Adrenal gland (tissue), 12 donors: ENCODE data around the gene TMEM255B. TPM values are rescaled to one million over a fixed set of nuclear protein-coding genes. Genes with fewer than 3 reads are reported as not detected.

Experiments
- DNase-seq, 7 donors: peaks; one replicate each; pipeline ENCODE4 v3.0.0-alpha.2; 2019 to 2020
- H3K27ac ChIP-seq, 5 donors: fragments of 200-600 bp; sonication (generic) in 4 of 5; 1 replicate in 3 of 5; 2 replicates in 2 of 5; pipeline versions ENCODE4 v1.5.1 to v1.8.0; 2016 to 2020; ENCODE audit warnings: mild to moderate bottlenecking in 1 of 5
- H3K27me3 ChIP-seq: fragments of 200-600 bp; 2 replicates; pipeline ENCODE4 v1.8.0; 2021
- H3K36me3 ChIP-seq, 2 donors: fragments of 200-600 bp; replicated peaks in 1 of 2; 1 replicate in 1 of 2; 2 replicates in 1 of 2; pipeline versions ENCODE4 v1.5.1 to v1.8.0; 2018 to 2022
- H3K4me1 ChIP-seq, 2 donors: fragments of 200-600 bp; replicated peaks in 1 of 2; 1 replicate in 1 of 2; 2 replicates in 1 of 2; pipeline versions ENCODE4 v1.5.1 to v1.8.0; 2018 to 2021
- H3K4me3 ChIP-seq, 4 donors: fragments of 200-600 bp; sonication (generic) in 3 of 4; one replicate each; pipeline ENCODE4 v1.5.1; 2016 to 2018
- H3K9me3 ChIP-seq, 3 donors: fragments of 200-600 bp; sonication (generic) in 1 of 3; replicated peaks in 1 of 3; 1 replicate in 2 of 3; 2 replicates in 1 of 3; pipeline versions ENCODE4 v1.5.1 to v1.8.0; 2016 to 2021
- POLR2A ChIP-seq, 2 donors: fragments of 450-650 bp; IDR thresholded peaks; one replicate each; pipeline ENCODE4 v1.6.1; 2017; ENCODE audit warnings: antibody characterized with exemption in 2 of 2, mild to moderate bottlenecking in 2 of 2, moderate library complexity in 1 of 2
- WGBS, 4 donors: extraction: QIAGEN DNeasy Blood & Tissue Kit in 2 of 4; methylation state at CpG; one replicate each; pipeline versions ENCODE4 v1.1.5 to v1.1.7; 2013 to 2017; 5-methylcytosine and 5-hydroxymethylcytosine counted together
- intact Hi-C, 2 donors: fragments of 100-400 bp; cut with DNase I; formaldehyde crosslinking; loops; one replicate each; pipeline versions ENCODE4 v1.14.1 to v1.15.0; 2022 to 2023
- polyA plus RNA-seq, 3 donors: library from polyadenylated mRNA; stranded (reverse); fragments of 200-250 nt in 2 of 3; fragments of 350-450 nt in 1 of 3; fragmentation: Illumina TruSeq in 1 of 3; extraction: RNeasy Lipid Tissue Mini Kit (QIAGEN cat#74804) in 1 of 3; gene quantifications; one replicate each; pipeline ENCODE4 v1.2.3, GENCODE V29; 2013 to 2014
- total RNA-seq, 9 donors: library from RNA; depleted of rRNA in 4 of 9; stranded (reverse); fragments of >200 nt in 4 of 9; fragments of 120-200 nt in 1 of 9; fragmentation: NEBNext Ultra II Directional in 1 of 9; extraction: Animal tissue kit (Norgen Biotek cat#: 25700) in 1 of 9; gene quantifications; one replicate each; pipeline versions ENCODE4 v1.1.0 to v1.2.4, GENCODE V29; 2013 to 2023
- TF ChIP-seq, protein P1 (sequence below), 6 experiments: fragments of 450-650 bp in 4 of 6; fragments of 200-600 bp in 2 of 6; sonication (generic) in 1 of 6; IDR thresholded peaks; 1 replicate in 5 of 6; 2 replicates in 1 of 6; pipeline versions ENCODE4 v1.5.1 to v1.8.0; 2016 to 2021; ENCODE audit warnings: antibody characterized with exemption in 6 of 6, mild to moderate bottlenecking in 2 of 6, moderate library complexity in 1 of 6
- donor health status: healthy with polysubstance abuse.
- donor health status: Bipolar disorder and iron deficiency.
- donor health status: DM: yes; HTN: yes; CAD: no.
- donor health status: DM: no; HTN: no; CAD: no.
- donor health status: DM: no; HTN: no; CAD: no.
- donor health status: DM: yes; HTN: yes; CAD: no.

The TMEM255B gene
- total and polyA plus RNA-seq, 12 donors, result 1.3 to 60.1 (median 17.2) TPM

DNA sequence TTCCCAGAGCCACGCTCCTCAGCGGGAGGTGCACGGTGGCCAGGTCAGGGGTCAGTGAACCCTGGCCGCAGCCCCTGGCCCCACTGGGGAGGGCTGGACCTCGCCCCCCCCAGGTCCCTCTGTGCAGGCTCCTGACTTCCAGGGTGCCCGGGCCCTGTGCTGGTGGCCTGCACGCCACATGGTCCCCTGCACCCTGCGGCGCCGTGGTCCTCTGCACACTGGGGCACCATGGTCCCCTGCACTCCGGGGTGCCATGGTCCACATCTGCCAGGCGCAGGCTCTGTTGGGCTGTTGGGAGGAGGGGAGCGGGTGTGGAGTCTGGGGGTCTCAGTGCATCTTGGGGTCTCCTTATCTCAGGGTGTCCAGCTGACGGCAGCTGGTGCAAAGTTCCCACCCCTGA is 23.3 kb upstream of the TMEM255B start:
- no peak for TF ChIP-seq POLR2A (IDR thresholded peaks at IDR 0.05)
- TF ChIP-seq, protein P1, sequence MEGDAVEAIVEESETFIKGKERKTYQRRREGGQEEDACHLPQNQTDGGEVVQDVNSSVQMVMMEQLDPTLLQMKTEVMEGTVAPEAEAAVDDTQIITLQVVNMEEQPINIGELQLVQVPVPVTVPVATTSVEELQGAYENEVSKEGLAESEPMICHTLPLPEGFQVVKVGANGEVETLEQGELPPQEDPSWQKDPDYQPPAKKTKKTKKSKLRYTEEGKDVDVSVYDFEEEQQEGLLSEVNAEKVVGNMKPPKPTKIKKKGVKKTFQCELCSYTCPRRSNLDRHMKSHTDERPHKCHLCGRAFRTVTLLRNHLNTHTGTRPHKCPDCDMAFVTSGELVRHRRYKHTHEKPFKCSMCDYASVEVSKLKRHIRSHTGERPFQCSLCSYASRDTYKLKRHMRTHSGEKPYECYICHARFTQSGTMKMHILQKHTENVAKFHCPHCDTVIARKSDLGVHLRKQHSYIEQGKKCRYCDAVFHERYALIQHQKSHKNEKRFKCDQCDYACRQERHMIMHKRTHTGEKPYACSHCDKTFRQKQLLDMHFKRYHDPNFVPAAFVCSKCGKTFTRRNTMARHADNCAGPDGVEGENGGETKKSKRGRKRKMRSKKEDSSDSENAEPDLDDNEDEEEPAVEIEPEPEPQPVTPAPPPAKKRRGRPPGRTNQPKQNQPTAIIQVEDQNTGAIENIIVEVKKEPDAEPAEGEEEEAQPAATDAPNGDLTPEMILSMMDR (IDR thresholded peaks at IDR 0.05), result no peak
- H3K4me3 ChIP-seq, result no peak overlapping the region
- H3K9me3 ChIP-seq, result no peaks in the 10 kb centered on the region
- no peaks in the 10 kb centered on the region for H3K4me1 ChIP-seq
- intact Hi-C loops, result no loop called here
- no peaks in the 10 kb centered on the region for H3K36me3 ChIP-seq
- no peak for DNase-seq
- whole genome bisulfite sequencing, 4 donors, result 77 to 93% (median 86%) methylated on average over 4 to 14 of the region's 14 CpGs
- H3K27me3 ChIP-seq, result peaks cover 4% of the 10 kb centered on the region
- H3K27ac ChIP-seq, result no peak overlapping the region

DNA sequence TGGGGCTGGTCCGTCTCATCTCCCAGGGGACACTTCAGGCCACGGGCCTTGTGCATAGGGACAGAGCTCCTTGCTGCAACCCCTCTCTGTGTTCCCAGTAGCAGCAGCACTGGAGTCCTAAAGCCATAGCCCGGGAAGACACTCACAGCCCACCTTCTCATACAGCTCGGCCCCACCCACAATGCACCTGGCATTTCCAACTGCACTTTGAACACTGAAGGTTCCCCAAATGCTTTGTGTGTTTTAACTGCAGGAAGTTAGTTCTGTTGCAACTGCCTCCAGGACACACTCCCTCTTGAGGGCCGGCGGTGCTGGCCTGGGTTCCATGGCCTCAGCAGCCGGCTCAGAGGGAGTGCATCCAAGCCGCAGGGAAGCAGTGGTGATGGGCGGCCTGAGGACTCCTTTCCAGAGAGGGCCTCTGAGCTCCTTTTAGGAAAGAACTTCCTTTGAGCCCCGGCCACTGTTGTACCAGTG is 22.7 kb upstream of the TMEM255B start:
- intact Hi-C loops, result no loop called here
- DNase-seq, result no peak
- TF ChIP-seq POLR2A (IDR thresholded peaks at IDR 0.05), result no peak
- TF ChIP-seq, protein P1 (IDR thresholded peaks at IDR 0.05), result no peak
- H3K4me1 ChIP-seq, result no peaks in the 10 kb centered on the region
- no peak overlapping the region for H3K4me3 ChIP-seq
- H3K27me3 ChIP-seq, result no peaks in the 10 kb centered on the region
- H3K36me3 ChIP-seq, result no peaks in the 10 kb centered on the region
- WGBS, 4 donors, result 68 to 97% (median 77%) methylated on average over 4 to 10 of the region's 10 CpGs
- H3K9me3 ChIP-seq, result no peaks in the 10 kb centered on the region
- no peak overlapping the region for H3K27ac ChIP-seq

DNA sequence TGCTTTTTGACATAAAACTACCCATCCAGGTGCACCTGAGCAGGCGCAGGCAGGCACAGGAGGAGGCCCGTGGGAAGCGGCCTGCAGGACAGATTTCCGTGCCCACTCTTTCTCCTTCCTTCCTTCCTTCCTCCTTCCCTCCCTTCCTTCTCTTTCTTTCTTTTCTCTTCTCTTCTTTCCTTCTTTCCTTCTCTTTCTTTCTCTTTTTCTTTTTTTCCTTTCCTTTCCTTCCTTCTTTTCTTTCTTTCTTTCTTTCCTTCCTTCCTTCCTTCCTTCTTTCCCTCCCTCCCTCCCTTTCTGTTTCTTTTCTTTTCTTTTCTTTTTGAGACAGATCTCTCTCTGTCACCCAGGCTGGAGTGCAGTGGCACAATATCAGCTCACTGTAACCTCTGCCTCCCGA is 21.2 kb upstream of the TMEM255B start:
- Histone ChIP-seq H3K4me1 (no peaks in the 10 kb centered on the region), H3K27me3 (no peaks in the 10 kb centered on the region), H3K27ac (no peak overlapping the region), H3K4me3 (no peak overlapping the region), H3K9me3 (no peaks in the 10 kb centered on the region), H3K36me3 (no peaks in the 10 kb centered on the region)
- WGBS, 4 donors, result 73 to 83% (median 80%) methylated on average over 5 of the region's 5 CpGs
- TF ChIP-seq POLR2A (IDR thresholded peaks at IDR 0.05), result no peak
- TF ChIP-seq, protein P1 (IDR thresholded peaks at IDR 0.05), result no peak
- intact Hi-C loops, result no loop called here
- no peak for DNase-seq

DNA sequence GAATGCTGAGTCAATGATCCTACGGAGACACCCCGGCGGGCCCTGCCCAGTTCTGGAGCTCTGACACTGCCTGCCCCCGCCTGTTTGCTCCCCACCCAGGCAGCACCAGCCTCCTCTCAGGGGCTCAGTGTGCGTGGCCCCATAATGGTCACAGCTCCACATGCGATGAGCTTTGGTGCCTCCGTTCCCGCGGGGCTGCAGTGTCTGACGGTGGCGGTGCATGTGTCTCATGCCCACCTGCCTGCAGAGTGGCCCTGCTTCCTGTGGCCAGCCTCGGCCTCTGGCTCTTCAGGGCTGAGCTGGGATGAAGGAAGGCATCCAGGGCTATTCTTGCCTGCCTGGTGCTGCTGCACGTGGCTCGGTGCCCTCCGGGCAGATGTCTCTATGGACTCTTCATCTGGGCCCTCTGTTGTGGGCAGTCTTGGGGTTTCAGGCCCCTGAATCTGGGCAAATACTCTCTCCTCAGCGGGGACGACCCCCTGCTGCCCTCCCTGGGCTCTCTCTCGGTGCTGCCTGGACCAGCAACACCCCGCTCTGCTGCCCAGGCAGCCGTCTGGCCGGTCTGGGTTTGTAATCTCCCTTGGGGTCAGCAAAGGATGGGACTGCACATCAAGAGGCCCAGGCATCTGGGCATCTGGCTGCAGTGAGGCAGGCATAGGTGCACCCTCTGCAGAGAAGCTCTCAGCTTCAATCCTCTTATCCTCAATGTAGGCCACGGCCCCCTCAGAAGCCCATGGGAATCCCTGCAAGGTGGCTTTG is 19.3 kb upstream of the TMEM255B start:
- no peak for DNase-seq
- Histone ChIP-seq H3K9me3 (no peaks in the 10 kb centered on the region), H3K27me3 (no peaks in the 10 kb centered on the region), H3K4me3 (no peak overlapping the region), H3K4me1 (no peaks in the 10 kb centered on the region), H3K27ac (no peak overlapping the region), H3K36me3 (no peaks in the 10 kb centered on the region)
- no peak for TF ChIP-seq POLR2A (IDR thresholded peaks at IDR 0.05)
- TF ChIP-seq, protein P1 (IDR thresholded peaks at IDR 0.05), result no peak
- intact Hi-C loops, result no loop called here
- 56 to 87% (median 77%) methylated on average over 5 to 22 of the region's 22 CpGs for WGBS, 4 donors
